Raji (cell line): Measurements from ENCODE around the gene RBM42.

Experiments
- POLR2A ChIP-seq: IDR thresholded peaks from 2 replicates; pipeline ENCODE4 v1.6.1; 2011; ENCODE audit warnings: low read depth, low read length, control low read depth; ENCODE audit not compliant: insufficient read depth

Gene RBM42

GRCh38 chr19:35615036-35615435 is 13.8 kb upstream of the RBM42 start:
- TF ChIP-seq POLR2A: no peak

- no peak for TF ChIP-seq POLR2A
Measured at GRCh38 chr19:35618857-35619256, 10.0 kb upstream of the RBM42 start.

GRCh38 chr19:35619290-35619923 is 9.4 kb upstream of the RBM42 start:
- TF ChIP-seq POLR2A: no peak

GRCh38 chr19:35620001-35620400 is 8.8 kb upstream of the RBM42 start:
- TF ChIP-seq POLR2A: no peak

- no peak for TF ChIP-seq POLR2A
Measured at GRCh38 chr19:35621708-35622107, 7.1 kb upstream of the RBM42 start.

- no peak for TF ChIP-seq POLR2A
Measured at GRCh38 chr19:35622750-35623149, 6.1 kb upstream of the RBM42 start.

- no peak for TF ChIP-seq POLR2A
Measured at GRCh38 chr19:35623327-35624010, 5.4 kb upstream of the RBM42 start.

GRCh38 chr19:35628264-35628564 is 622 bp upstream of the RBM42 start:
- no peak for TF ChIP-seq POLR2A

- no peak for TF ChIP-seq POLR2A
Measured at GRCh38 chr19:35629332-35629633, 447 bp downstream of the RBM42 start.

- TF ChIP-seq POLR2A: no peak
Measured at GRCh38 chr19:35633727-35634440, 5.0 kb downstream of the RBM42 start.

GRCh38 chr19:35636651-35637050 is 7.8 kb downstream of the RBM42 start:
- no peak for TF ChIP-seq POLR2A

- no peak for TF ChIP-seq POLR2A
Measured at GRCh38 chr19:35637165-35637564, 8.3 kb downstream of the RBM42 start.

GRCh38 chr19:35639321-35639639 is 10.4 kb downstream of the RBM42 start:
- no peak for TF ChIP-seq POLR2A

GRCh38 chr19:35639863-35640262 is 11.0 kb downstream of the RBM42 start:
- TF ChIP-seq POLR2A: no peak

- TF ChIP-seq POLR2A: no peak
Measured at GRCh38 chr19:35641515-35642151, 12.8 kb downstream of the RBM42 start, which contains the start of gene ETV2. Gene ETV2 (plus strand): TSS chr19:35641745. CDS start chr19:35642461, 716 bp downstream.

GRCh38 chr19:35642312-35642711 is 13.5 kb downstream of the RBM42 start:
- TF ChIP-seq POLR2A: no peak
